GM13977 (cell line): ENCODE data around the gene NHLH2.

Experiments used
- DNase-seq: peaks from one replicate; pipeline ENCODE4 v3.0.0; 2012; ENCODE audit warnings: low spot score
- in situ Hi-C: fragments of 300-500 bp; cut with MboI; formaldehyde crosslinking; loops from one replicate; pipeline ENCODE4 v1.12.0; 2022; ENCODE audit warnings: low sequenced_read_pairs, low pct_unique_long_range_greater_than_20kb, mixed read lengths, inconsistent platforms; ENCODE audit not compliant: unreplicated experiment
- TF ChIP-seq, protein P1 (sequence below): IDR thresholded peaks from 2 replicates; pipeline ENCODE4 v1.5.1; 2012; ENCODE audit warnings: mild to moderate bottlenecking, control low read depth; ENCODE audit not compliant: insufficient read depth; ENCODE audit errors: extremely low read depth, missing control alignments

Gene NHLH2

DNA sequence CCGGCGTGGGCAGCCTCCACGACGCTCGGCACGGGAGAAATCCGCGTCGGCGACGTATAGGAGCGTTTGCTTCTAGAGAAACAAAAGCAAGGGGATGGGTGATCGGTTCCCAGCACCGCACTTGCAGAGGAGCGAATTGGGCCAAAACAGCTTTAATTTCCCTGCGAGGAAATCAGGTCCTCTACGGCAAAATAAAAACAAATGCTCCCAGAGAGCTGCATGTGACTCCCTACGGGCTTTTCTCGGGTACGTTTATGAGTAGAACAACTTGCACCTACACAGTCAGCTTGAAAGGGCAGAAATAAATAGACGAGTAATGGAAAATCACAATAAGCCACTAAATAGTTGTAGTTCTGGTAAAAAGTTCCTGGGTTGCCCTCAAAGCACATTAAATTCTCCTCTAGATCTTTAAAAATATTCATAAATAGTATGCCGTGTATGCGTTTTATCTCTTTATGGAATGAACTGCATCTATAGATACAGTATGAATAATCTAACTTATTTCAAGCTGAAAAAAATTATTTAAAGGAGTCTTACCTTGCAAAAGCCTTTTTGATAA lies 1.2 kb downstream of the NHLH2 start:
- DNase-seq = no peak
- TF ChIP-seq, protein P1, sequence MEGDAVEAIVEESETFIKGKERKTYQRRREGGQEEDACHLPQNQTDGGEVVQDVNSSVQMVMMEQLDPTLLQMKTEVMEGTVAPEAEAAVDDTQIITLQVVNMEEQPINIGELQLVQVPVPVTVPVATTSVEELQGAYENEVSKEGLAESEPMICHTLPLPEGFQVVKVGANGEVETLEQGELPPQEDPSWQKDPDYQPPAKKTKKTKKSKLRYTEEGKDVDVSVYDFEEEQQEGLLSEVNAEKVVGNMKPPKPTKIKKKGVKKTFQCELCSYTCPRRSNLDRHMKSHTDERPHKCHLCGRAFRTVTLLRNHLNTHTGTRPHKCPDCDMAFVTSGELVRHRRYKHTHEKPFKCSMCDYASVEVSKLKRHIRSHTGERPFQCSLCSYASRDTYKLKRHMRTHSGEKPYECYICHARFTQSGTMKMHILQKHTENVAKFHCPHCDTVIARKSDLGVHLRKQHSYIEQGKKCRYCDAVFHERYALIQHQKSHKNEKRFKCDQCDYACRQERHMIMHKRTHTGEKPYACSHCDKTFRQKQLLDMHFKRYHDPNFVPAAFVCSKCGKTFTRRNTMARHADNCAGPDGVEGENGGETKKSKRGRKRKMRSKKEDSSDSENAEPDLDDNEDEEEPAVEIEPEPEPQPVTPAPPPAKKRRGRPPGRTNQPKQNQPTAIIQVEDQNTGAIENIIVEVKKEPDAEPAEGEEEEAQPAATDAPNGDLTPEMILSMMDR = no peak
- in situ Hi-C loops = no loop called here

DNA sequence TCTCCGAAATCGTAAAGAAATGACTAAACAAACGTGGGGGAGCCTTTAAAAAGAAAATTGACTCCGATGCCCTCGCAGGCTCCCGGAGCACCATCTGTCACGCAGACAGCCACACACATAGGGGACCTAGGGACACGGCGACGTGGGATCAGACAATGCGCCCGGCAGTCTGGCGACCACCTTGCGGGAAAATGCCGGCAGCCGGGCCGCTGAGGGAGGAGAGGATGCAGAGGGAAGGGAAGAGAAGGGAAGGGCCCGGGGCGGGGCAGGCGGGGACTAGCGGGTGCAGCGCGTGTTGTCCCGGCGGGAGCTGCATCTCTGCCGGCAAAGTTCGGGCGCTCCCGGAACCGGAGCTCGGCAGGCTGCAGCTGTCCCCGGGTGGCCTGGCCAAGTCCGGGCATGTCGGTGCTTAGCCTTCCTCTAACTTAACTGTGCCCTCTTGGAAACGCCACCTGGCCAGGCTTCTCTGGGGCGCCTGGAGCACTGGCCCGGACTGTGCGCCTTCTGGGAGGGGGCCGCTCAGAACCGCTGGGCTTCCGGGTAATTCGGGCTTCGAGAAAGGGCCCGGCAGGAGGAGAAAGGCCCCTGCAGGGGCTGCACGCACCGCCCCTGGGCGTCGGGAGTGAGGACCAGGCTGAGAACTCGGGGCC lies 1.8 kb downstream of the NHLH2 start:
- DNase-seq = peak; percentile 61
- in situ Hi-C loops = no loop called here
- TF ChIP-seq, protein P1 = no peak

DNA sequence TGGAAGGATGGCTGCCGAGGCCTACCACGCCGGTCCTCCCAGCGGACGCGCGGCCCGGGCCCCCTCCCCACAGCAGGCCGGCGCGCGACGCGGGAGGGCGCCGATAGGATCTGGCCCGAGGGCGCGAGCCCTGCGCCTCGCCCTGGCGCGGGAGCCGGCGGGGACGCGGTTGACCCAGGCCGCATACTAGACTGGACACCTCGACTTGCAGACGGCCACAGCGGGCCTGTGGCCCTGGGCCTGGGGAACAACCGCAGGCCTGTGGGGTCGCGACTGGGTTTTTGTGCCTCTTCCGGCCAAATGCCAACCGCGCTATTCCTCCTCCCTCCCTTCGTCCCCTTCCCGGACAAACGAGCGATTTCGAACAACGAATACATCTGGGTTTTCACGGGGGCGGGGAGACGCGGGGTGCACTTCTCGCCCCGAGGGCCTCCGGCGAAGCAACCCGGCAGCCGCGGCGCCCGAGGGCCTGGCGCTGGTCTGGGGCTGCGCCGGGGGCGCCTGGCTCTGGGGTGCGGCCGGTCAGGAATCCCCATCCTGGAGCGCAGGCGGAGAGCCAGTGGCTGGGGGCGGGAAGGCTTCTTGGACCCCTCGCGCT lies 2.4 kb downstream of the NHLH2 start:
- TF ChIP-seq, protein P1 = no peak
- DNase-seq = peak; percentile 48
- in situ Hi-C loops = no loop called here

DNA sequence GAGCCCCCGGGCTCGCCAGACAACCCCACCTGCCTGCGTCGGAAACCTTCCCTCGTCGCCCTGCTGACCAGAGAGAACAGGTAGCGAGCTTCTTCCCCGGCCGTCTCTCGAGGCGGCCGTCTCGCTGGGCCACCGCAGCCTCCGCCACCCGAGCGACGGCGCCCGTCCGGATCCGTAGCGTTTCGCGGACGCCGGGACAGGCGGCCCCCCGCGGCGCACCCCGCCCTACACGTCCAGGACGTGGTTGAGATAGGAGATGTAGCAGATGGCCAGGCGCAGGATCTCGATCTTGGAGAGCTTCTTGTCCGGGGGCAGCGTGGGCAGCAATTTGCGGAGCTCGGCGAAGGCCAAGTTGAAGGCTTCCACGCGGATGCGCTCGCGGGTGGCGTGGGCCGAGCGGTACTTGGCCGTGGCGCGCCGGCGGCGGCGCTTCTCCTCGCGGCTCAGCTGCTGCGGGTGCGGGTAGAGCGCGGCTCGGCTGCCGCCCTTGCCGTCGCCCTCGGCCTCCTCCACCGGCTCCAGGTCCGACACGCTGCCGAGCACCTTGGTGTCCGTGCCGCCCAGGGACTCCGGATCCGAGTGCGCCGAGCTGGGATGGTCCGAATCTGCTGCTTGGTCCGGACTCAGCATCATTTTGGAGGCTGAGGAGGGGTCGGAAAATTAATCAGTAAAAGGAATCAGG lies 3.0 kb downstream of the NHLH2 start:
- TF ChIP-seq, protein P1 = no peak
- in situ Hi-C loops = no loop called here
- DNase-seq = no peak

DNA sequence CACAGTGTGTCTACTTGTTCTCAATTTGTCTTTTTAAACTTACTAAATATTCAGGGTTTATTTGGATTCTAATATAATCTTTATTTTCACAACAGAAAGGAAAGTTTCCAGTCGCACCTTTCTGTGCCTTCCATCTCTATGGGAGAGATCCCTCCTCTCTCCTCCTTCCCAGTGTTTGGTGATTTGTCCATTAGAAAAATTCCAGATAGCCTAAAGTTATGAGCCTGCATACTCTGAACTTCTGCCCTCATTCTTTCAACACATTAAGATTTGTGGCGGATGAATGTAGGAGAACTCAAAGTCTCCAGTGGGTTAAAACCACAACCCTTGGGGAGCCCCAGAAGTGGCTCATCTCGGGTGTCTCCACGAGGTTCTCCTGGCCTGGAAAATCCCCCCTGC lies 3.6 kb downstream of the NHLH2 start:
- in situ Hi-C loops = no loop called here
- no peak for DNase-seq

DNA sequence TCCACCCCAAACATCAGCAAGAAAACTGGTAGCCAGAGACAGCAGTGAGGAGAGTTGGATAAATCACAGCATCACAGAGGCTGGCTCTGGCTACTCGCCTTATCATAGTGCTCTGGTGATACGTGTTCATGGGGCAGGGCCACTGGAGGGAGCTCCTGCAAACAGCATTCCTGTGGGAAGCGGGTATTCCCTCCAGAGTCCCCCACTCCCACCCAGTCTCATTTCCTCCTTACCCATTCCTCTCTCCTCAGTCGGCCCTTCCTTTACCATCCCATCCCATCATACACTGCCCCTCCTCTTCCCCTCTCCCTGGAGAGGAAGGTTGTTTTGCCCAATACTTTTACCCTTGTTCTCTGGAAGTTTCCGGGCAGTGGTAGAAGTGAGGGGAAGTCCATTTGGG lies 7.1 kb downstream of the NHLH2 start:
- in situ Hi-C loops = no loop called here
- DNase-seq = no peak
- TF ChIP-seq, protein P1 = no peak

More for the DNA sequence above, 3.6 kb downstream of the NHLH2 start:
- TF ChIP-seq, protein P1 = no peak
